ENCODE data around the gene SPAAR.

GRCh38 chr9:35935261-35935660 is 26.0 kb downstream of the SPAAR start:
- no peak for TF ChIP-seq CTCF (IDR thresholded peaks at IDR 0.05; ENCODE audit: insufficient read depth, low read length, poor library complexity, severe bottlenecking)
- TF ChIP-seq EZH2phosphoT487 (conservative IDR thresholded peaks at IDR 0.05; ENCODE audit: low read length): no peak

Measured in SU-DHL-6 (cell line).